ENCODE measurements around the gene NSMF.
"Not testable (repeated sequence)": the region's sequence is repeated elsewhere in the genome, so short reads cannot be mapped to it uniquely, and the experiment has no call there.

Gene NSMF

GRCh38 chr9:137454145-137454596 is 5.0 kb downstream of the NSMF start:
- H3K27ac ChIP-seq, result no peak overlapping the region

GRCh38 chr9:137453643-137454081 is 5.5 kb downstream of the NSMF start:
- TF ChIP-seq ZFX (IDR thresholded peaks at IDR 0.05; ENCODE audit: borderline replicate concordance) (no peak), CTCF (IDR thresholded peaks at IDR 0.05) (no peak)
- H3K27ac ChIP-seq, result no peak overlapping the region

More at GRCh38 chr9:137454145-137454596, 5.0 kb downstream of the NSMF start:
- TF ChIP-seq ZFX (IDR thresholded peaks at IDR 0.05; ENCODE audit: borderline replicate concordance), result no peak
- no peak for TF ChIP-seq CTCF (IDR thresholded peaks at IDR 0.05)

- no peak overlapping the region for H3K27ac ChIP-seq
- TF ChIP-seq ZFX (IDR thresholded peaks at IDR 0.05; ENCODE audit: borderline replicate concordance), result no peak
- TF ChIP-seq CTCF (IDR thresholded peaks at IDR 0.05), result no peak
Observed at GRCh38 chr9:137452761-137453642, 6.1 kb downstream of the NSMF start.

- TF ChIP-seq ZFX (IDR thresholded peaks at IDR 0.05; ENCODE audit: borderline replicate concordance) (no peak), CTCF (IDR thresholded peaks at IDR 0.05) (no peak)
- no peak overlapping the region for H3K27ac ChIP-seq
Observed at GRCh38 chr9:137452006-137452760, 7.0 kb downstream of the NSMF start.

GRCh38 chr9:137451264-137452005 is 7.7 kb downstream of the NSMF start:
- not testable (repeated sequence) for H3K27ac ChIP-seq

GRCh38 chr9:137450539-137451222 is 8.5 kb downstream of the NSMF start:
- not testable (repeated sequence) for H3K27ac ChIP-seq

GRCh38 chr9:137449931-137450538 is 9.1 kb downstream of the NSMF start:
- H3K27ac ChIP-seq, result no peak overlapping the region
- TF ChIP-seq CTCF (IDR thresholded peaks at IDR 0.05) (no peak), ZFX (IDR thresholded peaks at IDR 0.05; ENCODE audit: borderline replicate concordance) (no peak)

Measured in 22Rv1 (cell line).